AG09319 (cell line): Measurements from ENCODE around the gene TOMM5.

ENCODE experiments used
- DNase-seq: peaks from one replicate; pipeline ENCODE4 v3.0.0-alpha.2; 2010; ENCODE audit warnings: low read depth; ENCODE audit errors: extremely low read depth
- TF ChIP-seq, protein P1 (sequence below): IDR thresholded peaks from 2 replicates; pipeline ENCODE4 v1.5.1; 2011; ENCODE audit warnings: low read depth, mild to moderate bottlenecking, inconsistent platforms, low read length, moderate library complexity

TOMM5 gene

DNA sequence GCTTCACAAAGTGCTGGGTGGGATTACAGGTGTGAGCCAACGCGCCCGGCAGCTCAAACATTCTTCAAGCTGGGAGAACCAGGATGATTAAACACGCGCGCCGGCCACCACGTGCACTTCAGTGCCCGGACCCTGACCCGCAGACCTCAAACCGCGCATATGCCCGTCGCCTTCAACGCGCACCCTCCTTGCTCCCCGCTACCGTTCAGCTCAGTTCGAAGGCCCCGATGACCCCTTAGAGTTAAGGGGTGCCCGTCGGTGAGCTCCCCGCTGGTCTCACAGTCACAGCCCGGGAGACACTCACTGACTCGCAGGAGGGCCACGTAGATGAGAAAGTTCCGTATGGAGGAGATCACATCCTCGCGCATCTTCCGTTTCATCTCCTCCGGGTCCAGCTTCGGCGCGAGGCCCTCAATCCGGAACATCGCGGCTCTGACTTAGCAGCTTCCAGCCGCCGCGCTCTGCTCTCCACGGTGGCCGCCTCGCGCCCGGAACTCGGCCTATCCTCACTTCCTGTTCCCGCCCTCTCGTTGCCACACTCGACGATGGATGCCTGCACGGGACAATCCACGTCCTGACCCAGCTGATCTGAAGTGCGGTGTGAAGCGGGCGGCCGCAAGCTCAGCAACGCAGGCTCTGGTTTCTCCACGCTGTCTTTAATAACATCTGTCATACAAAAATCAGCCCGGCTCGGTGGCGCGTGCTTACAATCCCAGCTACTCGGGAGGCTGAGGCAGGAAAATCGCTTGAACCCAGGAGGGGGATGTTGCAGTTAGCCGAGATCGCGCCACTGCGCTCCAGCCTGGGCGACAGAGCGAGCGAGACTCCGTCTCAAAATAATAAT is at the start of gene TOMM5:
Gene TOMM5, minus strand, starts transcription at position 490 of the 844 bp plus-strand sequence. Its CDS starts 65 bp downstream, at position 425.
- DNase-seq = peak; percentile 72
- TF ChIP-seq, protein P1, sequence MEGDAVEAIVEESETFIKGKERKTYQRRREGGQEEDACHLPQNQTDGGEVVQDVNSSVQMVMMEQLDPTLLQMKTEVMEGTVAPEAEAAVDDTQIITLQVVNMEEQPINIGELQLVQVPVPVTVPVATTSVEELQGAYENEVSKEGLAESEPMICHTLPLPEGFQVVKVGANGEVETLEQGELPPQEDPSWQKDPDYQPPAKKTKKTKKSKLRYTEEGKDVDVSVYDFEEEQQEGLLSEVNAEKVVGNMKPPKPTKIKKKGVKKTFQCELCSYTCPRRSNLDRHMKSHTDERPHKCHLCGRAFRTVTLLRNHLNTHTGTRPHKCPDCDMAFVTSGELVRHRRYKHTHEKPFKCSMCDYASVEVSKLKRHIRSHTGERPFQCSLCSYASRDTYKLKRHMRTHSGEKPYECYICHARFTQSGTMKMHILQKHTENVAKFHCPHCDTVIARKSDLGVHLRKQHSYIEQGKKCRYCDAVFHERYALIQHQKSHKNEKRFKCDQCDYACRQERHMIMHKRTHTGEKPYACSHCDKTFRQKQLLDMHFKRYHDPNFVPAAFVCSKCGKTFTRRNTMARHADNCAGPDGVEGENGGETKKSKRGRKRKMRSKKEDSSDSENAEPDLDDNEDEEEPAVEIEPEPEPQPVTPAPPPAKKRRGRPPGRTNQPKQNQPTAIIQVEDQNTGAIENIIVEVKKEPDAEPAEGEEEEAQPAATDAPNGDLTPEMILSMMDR = no peak

DNA sequence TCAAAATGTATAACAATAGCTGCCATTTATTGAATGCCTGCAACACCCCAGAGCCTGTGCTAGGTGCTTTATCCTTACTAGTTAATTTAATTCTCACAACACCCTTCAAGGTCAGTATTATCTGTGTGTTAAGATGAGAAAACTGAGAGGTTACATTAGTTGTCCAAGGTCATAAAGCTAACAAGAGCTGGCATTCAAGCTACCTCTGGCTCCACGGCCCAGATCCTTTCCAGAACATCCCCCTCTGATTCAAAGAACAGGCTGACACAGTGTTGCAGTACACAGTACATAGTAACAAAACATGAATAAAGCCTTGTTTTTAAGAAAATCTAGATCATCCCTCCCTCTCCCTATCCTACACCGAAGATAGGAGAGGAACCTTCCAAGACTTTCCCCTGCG is 48.9 kb upstream of the TOMM5 start:
- TF ChIP-seq, protein P1 = no peak
- DNase-seq = no peak

DNA sequence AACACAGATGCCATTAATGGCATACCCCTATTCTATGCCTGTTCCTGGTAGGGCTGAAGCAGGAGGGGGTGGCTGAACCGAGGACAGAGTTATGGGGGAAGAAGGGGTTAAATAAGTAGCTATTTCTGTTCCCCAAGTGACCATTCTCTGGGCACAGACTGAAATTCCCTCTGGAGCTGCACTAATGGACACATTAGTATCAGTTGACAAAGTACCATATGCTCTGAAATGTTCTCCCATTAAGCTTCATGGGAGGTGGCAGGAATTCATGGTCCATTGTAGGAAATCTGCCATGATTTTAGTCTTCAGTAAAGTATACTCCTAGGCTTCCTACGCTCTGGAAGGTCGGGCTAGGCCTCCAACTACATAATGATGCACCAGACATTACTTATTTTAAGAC is 47.8 kb upstream of the TOMM5 start:
- TF ChIP-seq, protein P1 = no peak

DNA sequence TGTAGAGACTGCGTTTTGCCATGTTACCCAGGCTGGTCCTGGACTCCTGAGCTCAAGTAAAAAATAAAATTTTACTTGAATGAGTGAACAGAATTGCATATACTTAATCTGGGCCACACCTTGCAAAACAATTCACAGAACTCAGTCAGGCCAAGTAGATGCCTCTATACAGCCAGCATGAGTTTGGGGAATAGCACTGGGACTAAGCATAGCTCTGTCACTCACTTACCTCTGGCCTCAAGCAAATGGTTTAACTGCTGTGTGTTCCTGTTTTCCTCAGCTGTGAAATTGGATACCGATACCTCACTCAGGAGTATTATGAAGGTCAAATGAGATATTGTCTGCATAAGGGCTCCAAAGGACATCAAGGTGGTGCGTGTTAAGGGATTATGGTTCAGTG is 47.4 kb upstream of the TOMM5 start:
- TF ChIP-seq, protein P1 = no peak

More for the DNA sequence above, 47.8 kb upstream of the TOMM5 start:
- DNase-seq = no peak

DNA sequence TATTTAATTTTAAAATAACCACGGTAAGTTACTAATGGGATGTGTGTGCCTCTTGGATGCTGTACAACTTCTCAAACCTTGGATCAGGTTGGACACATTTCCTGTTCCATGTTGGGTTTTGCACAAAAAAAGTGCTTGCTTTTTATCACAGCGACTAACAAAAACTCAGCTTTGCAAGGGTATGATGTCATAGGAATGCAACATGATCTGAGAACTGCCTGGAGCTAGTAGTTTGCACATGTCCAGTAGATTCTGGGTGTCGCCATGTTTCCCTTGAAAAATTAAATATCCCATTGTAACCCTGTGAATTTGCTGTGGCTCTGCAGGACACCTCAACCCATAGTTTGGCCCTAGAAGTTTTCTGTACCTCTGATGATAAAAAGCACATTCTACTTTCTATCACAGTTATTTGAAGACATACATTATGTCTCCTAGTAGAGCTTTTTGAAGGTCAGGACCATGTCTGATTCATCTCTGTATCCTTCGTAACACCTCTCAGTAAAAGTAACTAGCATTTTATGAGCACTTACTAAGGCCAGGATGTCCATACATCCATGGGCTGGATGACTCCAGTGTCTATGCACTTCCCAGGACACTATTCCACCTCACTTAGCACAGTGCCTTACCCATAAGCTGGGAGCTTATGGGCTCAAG is 46.8 kb upstream of the TOMM5 start:
- no peak for DNase-seq
- TF ChIP-seq, protein P1 = no peak

More for the DNA sequence above, 47.4 kb upstream of the TOMM5 start:
- no peak for DNase-seq

DNA sequence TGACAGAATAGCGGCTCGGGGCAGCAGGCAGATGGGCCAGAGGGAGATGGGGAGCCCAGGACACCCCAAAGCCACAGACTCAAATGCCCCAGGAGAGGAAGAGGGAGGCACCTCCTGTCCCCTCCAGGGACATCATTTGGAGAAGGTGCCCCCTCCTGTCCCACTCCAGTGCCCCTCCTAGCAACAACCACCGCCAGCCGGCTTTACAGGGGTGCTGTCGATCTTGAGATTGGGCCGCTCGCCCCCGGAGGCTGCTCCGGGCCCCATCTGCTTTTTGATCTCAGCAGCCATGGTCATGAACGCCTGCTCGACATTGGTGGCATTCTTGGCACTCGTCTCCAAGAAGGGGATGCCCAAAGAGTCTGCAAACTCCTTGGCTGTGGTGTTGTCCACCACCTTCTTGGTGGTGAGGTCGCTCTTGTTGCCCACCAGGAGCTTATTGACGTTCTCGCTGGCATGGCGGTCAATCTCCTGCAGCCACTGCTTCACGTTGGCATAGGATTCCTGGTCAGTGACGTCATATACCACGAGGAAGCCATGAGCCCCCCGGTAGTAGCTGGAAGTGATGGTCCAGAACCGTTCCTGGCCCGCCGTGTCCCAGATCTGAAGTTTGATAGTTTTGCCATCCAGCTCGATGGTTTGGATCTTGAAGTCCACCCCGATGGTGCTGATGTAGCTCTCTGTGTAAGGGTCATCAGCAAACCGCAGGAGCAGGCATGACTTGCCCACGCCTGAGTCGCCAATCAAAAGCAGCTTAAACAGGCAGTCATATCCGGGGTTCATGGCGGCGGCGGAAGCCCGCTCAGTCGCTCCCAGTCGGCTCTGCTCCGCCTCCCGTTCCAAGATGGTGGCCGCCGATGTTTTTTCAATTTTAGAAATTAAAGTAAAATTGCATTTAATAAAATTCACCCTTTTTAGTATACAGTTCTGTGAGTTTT is 44.4 kb upstream of the TOMM5 start:
- DNase-seq = no peak
- TF ChIP-seq, protein P1 = no peak
